OCI-LY7 (cell line): ENCODE data around the gene NDUFAB1. TPM values are rescaled to one million over a fixed set of nuclear protein-coding genes. Genes with fewer than 3 reads are reported as not detected.
"Not testable (repeated sequence)": the region's sequence is repeated elsewhere in the genome, so short reads cannot be mapped to it uniquely, and the experiment has no call there.

Experiments used
- BruUV-seq: library from RNA; stranded (reverse); fragments of 400-500 nt; replicated peaks from 2 replicates; lab custom pipeline; 2021; lab: Mats Ljungman, UMichigan
- CTCF ChIA-PET: fragments of 300-600 bp; sonication (Branson Sonifier 250); formaldehyde crosslinking; loops from one replicate; lab custom pipeline; 2022; ENCODE audit warnings: antibody characterized with exemption; ENCODE audit not compliant: unreplicated experiment; lab: Charles Lee
- POLR2A ChIA-PET: fragments of 300-600 bp; sonication (Branson Sonifier 250); formaldehyde crosslinking; loops from one replicate; lab custom pipeline; 2022; ENCODE audit warnings: antibody characterized with exemption; lab: Charles Lee
- DNase-seq: peaks from one replicate; pipeline ENCODE4 v3.0.0-alpha.2; 2015; ENCODE audit warnings: low spot score
- H2AFZ ChIP-seq: fragments of 200-600 bp; sonication (generic), shearing (Covaris generic); 2 replicates; pipeline ENCODE4 v1.6.1; 2014; ENCODE audit warnings: mild to moderate bottlenecking, antibody characterized with exemption, low read length, moderate library complexity
- H3K27ac ChIP-seq: fragments of 200-600 bp; sonication (generic); 2 replicates; pipeline ENCODE4 v1.5.1; 2014; ENCODE audit warnings: mixed run types, low read depth, mild to moderate bottlenecking, moderate library complexity, low read length, inconsistent platforms; ENCODE audit not compliant: poor library complexity, severe bottlenecking
- H3K36me3 ChIP-seq: fragments of 200-600 bp; sonication (generic); 2 replicates; pipeline ENCODE4 v1.6.1; 2014; ENCODE audit warnings: mild to moderate bottlenecking, antibody characterized with exemption, low read length, moderate library complexity, mixed read lengths; ENCODE audit not compliant: insufficient read depth
- H3K4me1 ChIP-seq: fragments of 200-600 bp; sonication (generic); 2 replicates; pipeline ENCODE4 v1.5.1; 2014; ENCODE audit warnings: mild to moderate bottlenecking, low read length; ENCODE audit not compliant: insufficient read depth, poor library complexity, severe bottlenecking
- H3K4me2 ChIP-seq: fragments of 200-600 bp; sonication (generic); 2 replicates; pipeline ENCODE4 v1.6.1; 2014; ENCODE audit warnings: mild to moderate bottlenecking, low read length
- H3K4me3 ChIP-seq: fragments of 200-600 bp; sonication (generic); 2 replicates; pipeline ENCODE4 v1.5.1; 2014; ENCODE audit warnings: mild to moderate bottlenecking, low read depth, low read length; ENCODE audit not compliant: poor library complexity, severe bottlenecking
- H3K79me2 ChIP-seq: fragments of 200-600 bp; sonication (generic); 2 replicates; pipeline ENCODE4 v1.6.1; 2016; ENCODE audit warnings: low read depth, mild to moderate bottlenecking, low read length, moderate library complexity, mixed read lengths; ENCODE audit not compliant: insufficient read depth
- H3K9me2 ChIP-seq: fragments of 200-600 bp; sonication (generic); 2 replicates; pipeline ENCODE4 v1.6.1; 2016; ENCODE audit warnings: mild to moderate bottlenecking, low read length, mixed read lengths; ENCODE audit not compliant: insufficient read depth
- H3K9me3 ChIP-seq: fragments of 200-600 bp; sonication (generic); 2 replicates; pipeline ENCODE4 v1.6.1; 2014; ENCODE audit warnings: mild to moderate bottlenecking, mixed run types, low read length, mixed read lengths
- H4K20me1 ChIP-seq: fragments of 200-600 bp; sonication (generic); 2 replicates; pipeline ENCODE4 v1.6.1; 2014; ENCODE audit warnings: mild to moderate bottlenecking, antibody characterized with exemption, low read length, moderate library complexity, mixed read lengths; ENCODE audit not compliant: insufficient read depth
- EZH2phosphoT487 ChIP-seq: fragments of 200-600 bp; sonication (generic); IDR thresholded peaks from 2 replicates; pipeline ENCODE4 v1.6.1; 2018; ENCODE audit warnings: low read depth, borderline replicate concordance, mild to moderate bottlenecking, mixed run types, antibody characterized with exemption, low read length, moderate library complexity, mixed read lengths
- intact Hi-C: fragments of 100-400 bp; cut with micrococcal nuclease; formaldehyde crosslinking; loops from one replicate; pipeline ENCODE4 v1.10.0; 2022; ENCODE audit not compliant: unreplicated experiment
- total RNA-seq, 2 experiments: library from RNA; depleted of rRNA in 1 of 2; stranded (reverse); fragments of >200 nt in 1 of 2; shearing (Covaris generic) in 1 of 2; gene quantifications; 2 replicates each; pipeline ENCODE4 v1.2.3, GENCODE V29; 2014 to 2022
- TF ChIP-seq, protein P1 (sequence below): fragments of 200-600 bp; sonication (generic); conservative IDR thresholded peaks from 2 replicates; pipeline ENCODE4 v1.5.1; 2014; ENCODE audit warnings: mild to moderate bottlenecking, antibody characterized with exemption, low read length, moderate library complexity, mixed read lengths

Gene NDUFAB1
- total RNA-seq, 2 experiments from 2014 or later, result 149 to 159 TPM

DNA sequence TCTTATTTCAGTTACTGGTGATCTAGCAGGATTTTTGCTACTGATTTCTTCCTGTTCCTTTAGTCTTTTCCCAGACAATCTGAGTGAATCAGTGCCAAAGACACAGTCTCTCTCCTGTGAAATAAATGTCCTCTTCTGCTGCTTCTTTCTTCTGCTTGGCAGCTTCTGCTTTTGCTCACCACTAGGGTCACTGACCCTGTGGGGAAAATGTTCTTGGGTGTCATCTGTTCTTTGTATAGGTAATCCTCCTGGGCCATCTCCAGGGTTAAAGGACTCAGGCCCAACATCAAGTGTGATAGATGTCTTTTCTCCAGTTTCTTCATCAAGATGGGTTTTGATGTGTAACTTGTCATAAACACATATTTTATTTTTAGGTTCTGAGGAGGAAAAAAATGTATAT, 39.8 kb upstream of the NDUFAB1 start:
- Histone ChIP-seq H3K36me3 (peaks cover 68% of the 10 kb centered on the region), H3K27ac (no peak overlapping the region), H3K9me2 (no peaks in the 10 kb centered on the region), H3K4me2 (no peak overlapping the region), H3K4me1 (peaks cover 6% of the 10 kb centered on the region), H3K79me2 (peaks cover 34% of the 10 kb centered on the region), H2AFZ (no peak overlapping the region), H3K4me3 (no peak overlapping the region), H3K9me3 (no peaks in the 10 kb centered on the region), H4K20me1 (no peaks in the 10 kb centered on the region)
- intact Hi-C loops, result no loop called here
- ChIA-PET POLR2A (no interaction called here), CTCF (no interaction called here)
- no TSS peak for BruUV-seq
- DNase-seq, result no peak
- TF ChIP-seq, protein P1, sequence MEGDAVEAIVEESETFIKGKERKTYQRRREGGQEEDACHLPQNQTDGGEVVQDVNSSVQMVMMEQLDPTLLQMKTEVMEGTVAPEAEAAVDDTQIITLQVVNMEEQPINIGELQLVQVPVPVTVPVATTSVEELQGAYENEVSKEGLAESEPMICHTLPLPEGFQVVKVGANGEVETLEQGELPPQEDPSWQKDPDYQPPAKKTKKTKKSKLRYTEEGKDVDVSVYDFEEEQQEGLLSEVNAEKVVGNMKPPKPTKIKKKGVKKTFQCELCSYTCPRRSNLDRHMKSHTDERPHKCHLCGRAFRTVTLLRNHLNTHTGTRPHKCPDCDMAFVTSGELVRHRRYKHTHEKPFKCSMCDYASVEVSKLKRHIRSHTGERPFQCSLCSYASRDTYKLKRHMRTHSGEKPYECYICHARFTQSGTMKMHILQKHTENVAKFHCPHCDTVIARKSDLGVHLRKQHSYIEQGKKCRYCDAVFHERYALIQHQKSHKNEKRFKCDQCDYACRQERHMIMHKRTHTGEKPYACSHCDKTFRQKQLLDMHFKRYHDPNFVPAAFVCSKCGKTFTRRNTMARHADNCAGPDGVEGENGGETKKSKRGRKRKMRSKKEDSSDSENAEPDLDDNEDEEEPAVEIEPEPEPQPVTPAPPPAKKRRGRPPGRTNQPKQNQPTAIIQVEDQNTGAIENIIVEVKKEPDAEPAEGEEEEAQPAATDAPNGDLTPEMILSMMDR, result peak; percentile 30; the same call in 1 of the 2 replicates
- no peak for TF ChIP-seq EZH2phosphoT487

DNA sequence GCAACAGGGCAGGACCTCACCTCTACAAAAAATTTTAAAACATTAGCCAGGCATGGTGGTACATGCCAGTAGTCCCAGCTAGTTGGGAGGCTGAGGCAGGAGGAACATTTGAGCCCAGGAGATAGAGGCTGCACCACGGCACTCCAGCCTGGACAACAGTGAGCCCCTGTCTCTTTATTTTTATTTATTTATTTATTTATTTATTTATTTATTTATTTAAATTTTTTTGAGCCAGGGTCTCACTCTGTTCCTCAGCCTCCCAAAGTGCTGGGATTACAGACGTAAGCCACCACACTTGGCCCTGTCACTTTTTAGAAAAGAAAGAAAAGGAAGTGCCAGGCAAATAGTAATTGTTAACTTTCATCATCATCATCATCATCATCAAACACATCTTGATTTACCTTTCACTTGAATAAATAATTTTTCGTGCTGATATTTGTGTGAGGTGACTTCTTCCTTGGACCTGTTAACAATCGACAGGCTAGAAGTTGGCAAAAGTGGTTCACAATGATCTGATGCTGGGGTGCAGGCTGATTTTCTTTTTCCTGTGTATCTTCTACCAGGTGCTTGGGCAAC, 38.4 kb upstream of the NDUFAB1 start:
- CTCF ChIA-PET, result no interaction called here

DNA sequence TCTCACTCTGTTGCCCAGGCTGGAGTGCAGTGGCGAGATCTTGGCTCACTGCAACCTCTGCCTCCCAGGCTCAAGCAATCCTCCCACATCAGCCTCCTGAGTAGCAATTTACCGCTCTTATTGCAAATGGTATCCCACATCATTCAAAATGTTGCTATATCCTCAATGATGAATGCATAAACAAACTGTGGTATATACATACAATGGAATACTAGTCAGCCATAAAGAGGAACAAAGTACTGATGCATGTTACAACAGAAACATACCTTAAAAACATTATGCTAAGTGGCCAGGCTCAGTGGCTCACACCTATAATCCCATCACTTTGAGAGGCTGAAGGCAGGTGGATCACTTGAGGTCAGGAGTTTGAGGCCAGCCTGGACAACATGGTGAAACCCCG, 35.8 kb upstream of the NDUFAB1 start:
- H3K9me3 ChIP-seq, H3K9me2 ChIP-seq, POLR2A ChIA-PET, intact Hi-C loops, H3K4me1 ChIP-seq, H3K27ac ChIP-seq, H3K4me2 ChIP-seq, H2AFZ ChIP-seq, H3K4me3 ChIP-seq, DNase-seq, BruUV-seq, CTCF ChIA-PET, H4K20me1 ChIP-seq: not testable (repeated sequence)
- peaks cover 12% of the 10 kb centered on the region; the same call in 1 of the 2 replicates for H3K79me2 ChIP-seq
- H3K36me3 ChIP-seq, result peaks cover 85% of the 10 kb centered on the region

More for the DNA sequence above, 38.4 kb upstream of the NDUFAB1 start:
- H3K4me2 ChIP-seq, result no peak overlapping the region
- H3K4me1 ChIP-seq, result peaks cover under 1% of the 10 kb centered on the region
- TF ChIP-seq EZH2phosphoT487, result no peak
- TF ChIP-seq, protein P1, result no peak
- intact Hi-C loops, result no loop called here
- H4K20me1 ChIP-seq, result no peaks in the 10 kb centered on the region
- no peak overlapping the region for H3K4me3 ChIP-seq
- POLR2A ChIA-PET, result no interaction called here
- H3K9me3 ChIP-seq, result no peaks in the 10 kb centered on the region
- H3K79me2 ChIP-seq, result peaks cover 20% of the 10 kb centered on the region; the same call in 1 of the 2 replicates
- peaks cover 80% of the 10 kb centered on the region for H3K36me3 ChIP-seq
- DNase-seq, result no peak
- H3K9me2 ChIP-seq, result no peaks in the 10 kb centered on the region
- BruUV-seq, result no TSS peak
- H3K27ac ChIP-seq, result no peak overlapping the region
- no peak overlapping the region for H2AFZ ChIP-seq
